ENCODE results near the gene DGCR8. TPM values are rescaled to one million over a fixed set of nuclear protein-coding genes. Genes with fewer than 3 reads are reported as not detected.

The DGCR8 gene
- polyA plus RNA-seq, 2 of the 4 experiments (the other 2 are of a cell fraction), result 18.1 to 21.3 TPM

- Histone ChIP-seq H3K4me2 (no peak overlapping the region), H3K9me3 (no peaks in the 10 kb centered on the region), H3K4me3 (no peak overlapping the region), H3K27ac (no peak overlapping the region), H3K4me1 (no peaks in the 10 kb centered on the region)
- ChIA-PET CTCF (no interaction called here), POLR2A (no interaction called here)
- FAIRE-seq (no peak), DNase-seq (ENCODE audit: low read depth in 1 of 2, low spot score in 1 of 2) (no peak), ATAC-seq (no peak)
- 80% methylated on average over 1 of the region's 11 CpGs for WGBS (ENCODE audit: missing lambda C conversion rate)
- TF ChIP-seq ZNF302 (CRISPR knock-in tag; IDR thresholded peaks at IDR 0.05) (no peak), PBX3 (IDR thresholded peaks at IDR 0.05) (no peak), HOXA7 (CRISPR knock-in tag; IDR thresholded peaks at IDR 0.05) (no peak), TP53 (CRISPR knock-in tag; IDR thresholded peaks at IDR 0.05) (no peak), CHD2 (IDR thresholded peaks at IDR 0.05; ENCODE audit: low read length, partially characterized antibody) (no peak), RCOR1 (IDR thresholded peaks at IDR 0.05; ENCODE audit: low read depth, low read length) (no peak), RAD21 (conservative IDR thresholded peaks at IDR 0.05 in 1 of 2, IDR thresholded peaks at IDR 0.05 in 1 of 2) (no peak), GATA3 (IDR thresholded peaks at IDR 0.05; ENCODE audit: borderline replicate concordance) (no peak), HMGXB4 (CRISPR knock-in tag; IDR thresholded peaks at IDR 0.05; ENCODE audit: borderline replicate concordance) (no peak), HES2 (IDR thresholded peaks at IDR 0.05) (no peak), REST (IDR thresholded peaks at IDR 0.05) (no peak), NR3C1 (IDR thresholded peaks at IDR 0.05) (no peak)
These were observed 18.6 kb upstream of the DGCR8 start for GRCh38 chr22:20061481-20061861.

- H3K4me3 ChIP-seq, result no peak overlapping the region
- DNase-seq (ENCODE audit: low read depth in 1 of 2, low spot score in 1 of 2) (no peak), ATAC-seq (no peak), FAIRE-seq (no peak)
- ChIA-PET CTCF (interaction anchor here (0.6 kb wide), 1 partner anchor 47 kb away, joined by 3 read pairs; no protein-coding TSS in a partner anchor), POLR2A (no interaction called here)
- no peaks in the 10 kb centered on the region for H3K4me1 ChIP-seq
- WGBS (ENCODE audit: missing lambda C conversion rate), result 95% methylated on average over 8 of the region's 18 CpGs
- no peak overlapping the region for H3K27ac ChIP-seq
- no peak overlapping the region for H3K4me2 ChIP-seq
- no peak for TF ChIP-seq KDM5A (IDR thresholded peaks at IDR 0.05)
- no peak for TF ChIP-seq NR3C1 (IDR thresholded peaks at IDR 0.05)
- TF ChIP-seq ELK1 (IDR thresholded peaks at IDR 0.05; ENCODE audit: low read depth, low read length), result no peak
- no peak for TF ChIP-seq RCOR1 (IDR thresholded peaks at IDR 0.05; ENCODE audit: low read depth, low read length)
- no peak for TF ChIP-seq PHF8 (IDR thresholded peaks at IDR 0.05; ENCODE audit: borderline replicate concordance, low read depth)
- H3K9me3 ChIP-seq, result no peaks in the 10 kb centered on the region
These were observed 17.8 kb upstream of the DGCR8 start for GRCh38 chr22:20062043-20062765.

Data from A549 (cell line).